ENCODE data around the gene ASPSCR1.

DNA sequence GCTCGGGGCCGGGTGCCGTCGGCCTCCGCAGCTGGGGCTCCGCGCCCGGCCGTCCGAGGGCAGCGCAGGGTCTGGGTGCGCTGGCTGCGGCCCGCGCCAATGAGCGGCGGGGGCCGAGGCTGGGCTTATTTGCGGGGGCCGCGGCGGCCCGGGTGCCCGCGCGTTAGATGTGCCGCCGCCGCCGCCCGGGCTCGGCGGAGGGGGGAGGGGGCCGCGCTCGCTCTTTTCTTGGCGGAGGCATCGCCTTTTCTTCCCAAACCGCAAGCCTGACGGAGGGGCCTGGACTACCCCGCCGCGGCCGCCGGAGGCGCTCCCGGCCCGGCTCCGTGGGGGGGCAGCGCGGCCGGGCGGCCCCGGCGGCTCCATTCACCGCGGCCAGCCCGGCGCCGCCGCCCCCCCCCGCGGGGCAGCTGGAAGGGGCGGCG, 16.3 kb upstream of the ASPSCR1 start, which contains the start of gene NOTUM:
- TF ChIP-seq, protein P1, sequence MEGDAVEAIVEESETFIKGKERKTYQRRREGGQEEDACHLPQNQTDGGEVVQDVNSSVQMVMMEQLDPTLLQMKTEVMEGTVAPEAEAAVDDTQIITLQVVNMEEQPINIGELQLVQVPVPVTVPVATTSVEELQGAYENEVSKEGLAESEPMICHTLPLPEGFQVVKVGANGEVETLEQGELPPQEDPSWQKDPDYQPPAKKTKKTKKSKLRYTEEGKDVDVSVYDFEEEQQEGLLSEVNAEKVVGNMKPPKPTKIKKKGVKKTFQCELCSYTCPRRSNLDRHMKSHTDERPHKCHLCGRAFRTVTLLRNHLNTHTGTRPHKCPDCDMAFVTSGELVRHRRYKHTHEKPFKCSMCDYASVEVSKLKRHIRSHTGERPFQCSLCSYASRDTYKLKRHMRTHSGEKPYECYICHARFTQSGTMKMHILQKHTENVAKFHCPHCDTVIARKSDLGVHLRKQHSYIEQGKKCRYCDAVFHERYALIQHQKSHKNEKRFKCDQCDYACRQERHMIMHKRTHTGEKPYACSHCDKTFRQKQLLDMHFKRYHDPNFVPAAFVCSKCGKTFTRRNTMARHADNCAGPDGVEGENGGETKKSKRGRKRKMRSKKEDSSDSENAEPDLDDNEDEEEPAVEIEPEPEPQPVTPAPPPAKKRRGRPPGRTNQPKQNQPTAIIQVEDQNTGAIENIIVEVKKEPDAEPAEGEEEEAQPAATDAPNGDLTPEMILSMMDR (conservative IDR thresholded peaks at IDR 0.05), result no peak
- TF ChIP-seq EZH2 (IDR thresholded peaks at IDR 0.05; ENCODE audit: low read depth), result no peak
